ENCODE measurements around the gene CHD3.

DNA sequence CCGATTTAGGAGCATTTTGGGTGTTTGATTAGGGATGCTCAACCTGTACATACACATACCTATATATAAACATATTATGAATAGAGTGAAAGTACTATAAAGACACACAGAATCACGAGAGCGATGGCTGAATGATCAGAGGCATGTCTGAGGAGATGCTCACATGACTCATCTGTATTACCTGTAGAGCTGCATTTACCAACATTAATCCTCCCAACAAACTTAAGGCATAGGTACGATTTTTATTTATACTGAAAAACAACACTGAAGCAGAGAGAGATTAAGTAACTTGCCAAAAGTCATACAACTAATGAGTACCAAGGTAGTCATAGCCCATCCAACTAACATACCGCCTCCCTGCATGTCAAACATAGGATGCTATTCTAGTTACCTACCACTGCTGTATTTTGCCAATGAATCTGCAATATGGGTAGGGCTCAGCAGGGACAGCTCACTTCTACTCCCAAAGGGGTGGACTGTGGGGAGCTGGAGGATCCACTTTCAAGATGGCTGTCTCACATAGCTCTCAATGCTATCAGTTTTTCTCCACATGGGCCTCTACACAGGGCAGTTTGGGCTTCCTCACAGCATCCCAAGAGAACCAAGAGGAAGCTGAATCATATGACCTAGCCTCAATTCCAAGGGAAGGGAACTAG lies 23.5 kb upstream of the CHD3 start:
- no peak for TF ChIP-seq CTCF (IDR thresholded peaks at IDR 0.05)
- TF ChIP-seq POLR2A (IDR thresholded peaks at IDR 0.05), result no peak
